H1 (cell line): Measurements from ENCODE around the gene PTCH2. TPM values are rescaled to one million over a fixed set of nuclear protein-coding genes. Genes with fewer than 3 reads are reported as not detected.

ENCODE experiments used
- CHD1 ChIP-seq: IDR thresholded peaks from 2 replicates; pipeline ENCODE4 v1.6.1; 2012; ENCODE audit warnings: low read depth, low read length, improper control_type of control experiment
- MAX ChIP-seq: IDR thresholded peaks from 2 replicates; pipeline ENCODE4 v1.6.1; 2012; ENCODE audit warnings: inconsistent platforms
- RXRA ChIP-seq: IDR thresholded peaks from 2 replicates; pipeline ENCODE4 v1.6.1; 2011; ENCODE audit warnings: low read depth, mild to moderate bottlenecking, low read length, moderate library complexity; ENCODE audit not compliant: insufficient read depth
- SUZ12 ChIP-seq: fragments of 200-600 bp; sonication (generic); IDR thresholded peaks from 2 replicates; pipeline ENCODE4 v1.6.1; 2012; ENCODE audit warnings: mild to moderate bottlenecking, inconsistent platforms, low read length, moderate library complexity, mixed read lengths
- USF2 ChIP-seq: IDR thresholded peaks from 2 replicates; pipeline ENCODE4 v1.6.1; 2011; ENCODE audit warnings: low read length, improper control_type of control experiment
- polyA plus RNA-seq, 7 experiments: library from polyadenylated mRNA; depleted of rRNA in 3 of 7; stranded (reverse) in 5 of 7; unstranded in 2 of 7; fragments of >200 nt in 5 of 7; fragments of 200-250 nt in 2 of 7; gene quantifications; 1 replicate in 5 of 7; 2 replicates in 1 of 7; 4 replicates in 1 of 7; pipeline versions ENCODE4 v1.2.1 to v1.2.3, GENCODE V29; 2011 to 2013; ENCODE audit warnings: missing spikeins in 2 of 7, mixed read lengths in 2 of 7
- total RNA-seq: library from RNA; stranded (reverse); fragmentation: NEBNext Ultra II Directional; extraction: Animal tissue kit (Norgen Biotek cat#: 25700); gene quantifications from 2 replicates; pipeline ENCODE4 v1.2.1, GENCODE V29; 2021

PTCH2 gene
- total and polyA plus RNA-seq, 2 of the 8 experiments (the other 6 are each of a cell fraction or from before 2014, with no cell fraction given) = 0.35 to 1.2 TPM

GRCh38 chr1:44820328-44821239 is 22.5 kb downstream of the PTCH2 start (continued):
- no peak for TF ChIP-seq MAX
- no peak for TF ChIP-seq CHD1
- TF ChIP-seq SUZ12 = no peak
- TF ChIP-seq RXRA = no peak
- TF ChIP-seq USF2 = no peak
